ENCODE measurements around the gene IGFBP5. TPM values are rescaled to one million over a fixed set of nuclear protein-coding genes. Genes with fewer than 3 reads are reported as not detected.

IGFBP5 gene
- polyA plus RNA-seq, 1 donor from 2014 or later: 1.6 TPM

GRCh38 chr2:216622526-216622925, 72.8 kb downstream of the IGFBP5 start:
- Histone ChIP-seq H2AFZ (ENCODE audit: low read depth, low read length) (no peak overlapping the region), H3K36me3 (ENCODE audit: insufficient read depth, low read length) (no peaks in the 10 kb centered on the region), H3K4me2 (ENCODE audit: low read length) (no peak overlapping the region), H3K4me3 (ENCODE audit: low read length) (no peak overlapping the region), H3K9ac (ENCODE audit: low read length) (no peak overlapping the region), H4K20me1 (ENCODE audit: insufficient read depth) (no peaks in the 10 kb centered on the region), H3K27ac (ENCODE audit: low read length) (no peak overlapping the region), H3K79me2 (replicated peaks; ENCODE audit: insufficient read depth, low read length) (no peaks in the 10 kb centered on the region), H3F3A (ENCODE audit: insufficient read depth, low read length, poor library complexity, severe bottlenecking) (no peaks in the 10 kb centered on the region), H3K27me3 (ENCODE audit: insufficient read depth, low read depth, low read length) (no peaks in the 10 kb centered on the region), H3K9me3 (ENCODE audit: low read length) (no peaks in the 10 kb centered on the region), H3K9me2 (ENCODE audit: insufficient read depth, low read length) (no peaks in the 10 kb centered on the region)
- no peak for TF ChIP-seq REST (IDR thresholded peaks at IDR 0.05; ENCODE audit: borderline replicate concordance)

Other genes starting within 250 kb of the IGFBP5 start
- 1,507 and 1,655 TPM in 2 replicates for gene RPL37A, start 196.7 kb downstream of the IGFBP5 start, polyA plus RNA-seq
- gene IGFBP2, start 62.1 kb downstream of the IGFBP5 start, polyA plus RNA-seq: 150 and 174 TPM in 2 replicates
- not detected in 2 replicates for gene TNP1, start 164.5 kb upstream of the IGFBP5 start, polyA plus RNA-seq